ENCODE results near the gene EXOC6B.
A peak's percentile ranks its signal among the peaks of the same experiment; 100 is the strongest.

Gene EXOC6B

DNA sequence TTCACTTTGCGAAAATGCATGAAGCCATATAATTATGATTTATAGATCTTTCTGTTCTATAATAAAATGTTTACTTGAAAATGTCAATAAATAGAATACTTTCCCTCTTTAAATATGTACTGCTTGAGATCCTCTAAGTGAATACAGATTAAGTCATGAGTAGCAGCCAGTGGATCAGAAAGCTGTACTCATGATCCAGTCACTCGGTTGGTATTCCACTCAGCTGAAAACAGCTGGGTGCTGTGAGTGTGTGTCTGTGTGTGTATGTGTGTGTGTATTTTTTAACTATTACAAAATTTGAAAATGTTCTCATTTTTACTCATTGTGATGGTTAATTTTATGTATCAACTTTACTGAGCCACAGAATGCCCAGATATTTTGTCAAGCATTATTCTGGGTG, 536.5 kb downstream of the EXOC6B start:
- in situ Hi-C loops (cut with MboI; ENCODE audit: low sequenced_read_pairs), result no loop called here
- no peaks in the 10 kb centered on the region for H3K36me3 ChIP-seq (replicated peaks)
- H3K27me3 ChIP-seq (ENCODE audit: low read depth), result no peaks in the 10 kb centered on the region
- H3K4me3 ChIP-seq, result no peak overlapping the region
- H3K4me1 ChIP-seq, result no peaks in the 10 kb centered on the region
- H3K9me3 ChIP-seq, result no peaks in the 10 kb centered on the region
- no peak for DNase-seq (ENCODE audit: low spot score in 2 of 2)

DNA sequence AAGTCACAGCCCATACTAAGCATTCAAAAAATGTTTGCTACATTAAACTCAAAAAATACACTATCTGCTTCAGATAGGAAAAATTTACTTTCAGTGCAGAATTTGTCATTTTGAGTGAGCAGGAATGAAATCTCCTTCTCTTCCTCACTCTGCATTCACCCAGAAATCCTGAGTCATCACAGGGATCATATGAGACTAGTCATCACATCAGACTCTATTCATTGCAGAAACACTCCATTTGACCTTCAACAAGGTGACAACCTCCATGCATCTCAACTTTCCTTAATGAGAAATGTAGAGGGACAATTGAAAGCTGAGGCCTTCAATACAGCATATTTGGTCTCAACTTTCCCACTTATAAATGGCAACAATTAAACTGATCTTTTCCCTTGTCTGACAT, 547.8 kb downstream of the EXOC6B start:
- in situ Hi-C loops (cut with MboI; ENCODE audit: low sequenced_read_pairs), result no loop called here
- Histone ChIP-seq H3K4me1 (peaks cover 9% of the 10 kb centered on the region), H3K27me3 (ENCODE audit: low read depth) (no peaks in the 10 kb centered on the region), H3K4me3 (no peak overlapping the region), H3K9me3 (no peaks in the 10 kb centered on the region), H3K36me3 (replicated peaks) (no peaks in the 10 kb centered on the region)
- DNase-seq (ENCODE audit: low spot score in 2 of 2), result no peak

GRCh38 chr2:72276876-72277275, 549.0 kb downstream of the EXOC6B start:
- H3K36me3 ChIP-seq (replicated peaks), result no peaks in the 10 kb centered on the region
- no peaks in the 10 kb centered on the region for H3K27me3 ChIP-seq (ENCODE audit: low read depth)
- H3K4me3 ChIP-seq, result no peak overlapping the region
- in situ Hi-C loops (cut with MboI; ENCODE audit: low sequenced_read_pairs), result no loop called here
- peaks cover 9% of the 10 kb centered on the region for H3K4me1 ChIP-seq
- DNase-seq (ENCODE audit: low spot score in 2 of 2), result no peak
- no peaks in the 10 kb centered on the region for H3K9me3 ChIP-seq

GRCh38 chr2:72276356-72276755, 549.5 kb downstream of the EXOC6B start:
- Histone ChIP-seq H3K4me1 (peaks cover 9% of the 10 kb centered on the region), H3K36me3 (replicated peaks) (no peaks in the 10 kb centered on the region), H3K4me3 (no peak overlapping the region), H3K27me3 (ENCODE audit: low read depth) (no peaks in the 10 kb centered on the region), H3K9me3 (no peaks in the 10 kb centered on the region)
- DNase-seq (ENCODE audit: low spot score in 2 of 2), result no peak
- in situ Hi-C loops (cut with MboI; ENCODE audit: low sequenced_read_pairs), result no loop called here

GRCh38 chr2:72275084-72275483, 550.7 kb downstream of the EXOC6B start:
- 0 out of 2 replicates have a peak, but pooled peaks cover 3% of the 10 kb centered on the region for H3K27me3 ChIP-seq (ENCODE audit: low read depth)
- peaks cover 9% of the 10 kb centered on the region for H3K4me1 ChIP-seq
- no peak for DNase-seq (ENCODE audit: low spot score in 2 of 2)
- no peaks in the 10 kb centered on the region for H3K36me3 ChIP-seq (replicated peaks)
- in situ Hi-C loops (cut with MboI; ENCODE audit: low sequenced_read_pairs), result no loop called here
- no peak overlapping the region for H3K4me3 ChIP-seq
- no peaks in the 10 kb centered on the region for H3K9me3 ChIP-seq

GRCh38 chr2:72274380-72274797, 551.4 kb downstream of the EXOC6B start:
- Histone ChIP-seq H3K36me3 (replicated peaks) (no peaks in the 10 kb centered on the region), H3K9me3 (no peaks in the 10 kb centered on the region), H3K4me3 (no peak overlapping the region), H3K27me3 (ENCODE audit: low read depth) (0 out of 2 replicates have a peak, but pooled peaks cover 3% of the 10 kb centered on the region), H3K4me1 (peaks cover 9% of the 10 kb centered on the region)
- peak in 1 of 2 experiments; percentile 15 for DNase-seq (ENCODE audit: low spot score in 2 of 2)
- in situ Hi-C loops (cut with MboI; ENCODE audit: low sequenced_read_pairs), result no loop called here

GRCh38 chr2:72273384-72273783, 552.4 kb downstream of the EXOC6B start:
- Histone ChIP-seq H3K9me3 (no peaks in the 10 kb centered on the region), H3K4me3 (no peak overlapping the region), H3K36me3 (replicated peaks) (no peaks in the 10 kb centered on the region), H3K27me3 (ENCODE audit: low read depth) (0 out of 2 replicates have a peak, but pooled peaks cover 3% of the 10 kb centered on the region), H3K4me1 (peaks cover 9% of the 10 kb centered on the region)
- in situ Hi-C loops (cut with MboI; ENCODE audit: low sequenced_read_pairs), result no loop called here
- no peak for DNase-seq (ENCODE audit: low spot score in 2 of 2)

DNA sequence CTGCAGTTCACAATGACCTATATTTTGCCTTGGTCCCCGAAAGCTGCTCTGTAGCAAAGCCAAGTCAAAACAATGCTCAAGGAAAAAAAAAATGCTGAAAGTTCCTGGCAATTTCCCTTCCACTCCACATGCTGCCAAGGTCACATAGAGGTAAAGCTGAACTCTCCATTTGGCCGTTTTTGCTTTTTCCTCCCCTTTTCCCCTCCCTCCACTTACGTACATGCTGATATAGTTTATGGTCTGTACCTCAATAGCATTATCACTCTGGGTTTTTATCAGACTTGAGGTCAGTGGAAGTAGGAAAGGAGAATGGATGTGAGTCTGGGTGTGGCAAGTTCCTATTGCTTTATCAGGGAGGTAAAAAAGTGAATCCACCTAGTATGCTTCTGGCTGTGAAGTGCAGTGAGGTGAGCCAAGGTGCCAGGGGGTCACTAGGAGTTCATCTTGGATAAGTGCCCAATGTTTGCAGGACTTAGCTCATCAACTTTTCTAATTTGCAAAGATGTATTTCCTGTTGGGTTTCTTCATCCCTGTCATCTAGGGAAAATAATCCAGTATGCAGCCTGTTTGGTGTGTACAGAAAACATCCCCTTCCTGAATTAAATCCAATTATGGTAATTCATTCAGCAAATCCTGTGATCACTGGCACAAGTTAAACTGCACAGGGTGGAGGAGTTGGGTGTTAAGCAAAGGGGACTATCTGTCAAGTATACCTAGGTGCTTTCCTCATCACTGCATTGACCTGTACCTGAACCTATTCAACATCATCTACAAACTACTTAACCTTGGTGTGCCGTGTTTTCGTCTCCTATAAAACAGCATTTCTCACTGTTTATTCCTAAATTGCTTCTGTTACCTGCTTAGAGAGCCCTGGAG, 553.8 kb downstream of the EXOC6B start:
- Histone ChIP-seq H3K9me3 (no peaks in the 10 kb centered on the region), H3K4me1 (peaks cover 9% of the 10 kb centered on the region), H3K36me3 (replicated peaks) (no peaks in the 10 kb centered on the region), H3K4me3 (no peak overlapping the region), H3K27me3 (ENCODE audit: low read depth) (0 out of 2 replicates have a peak, but pooled peaks cover 3% of the 10 kb centered on the region)
- DNase-seq (ENCODE audit: low spot score in 2 of 2), result no peak
- in situ Hi-C loops (cut with MboI; ENCODE audit: low sequenced_read_pairs), result no loop called here

DNA sequence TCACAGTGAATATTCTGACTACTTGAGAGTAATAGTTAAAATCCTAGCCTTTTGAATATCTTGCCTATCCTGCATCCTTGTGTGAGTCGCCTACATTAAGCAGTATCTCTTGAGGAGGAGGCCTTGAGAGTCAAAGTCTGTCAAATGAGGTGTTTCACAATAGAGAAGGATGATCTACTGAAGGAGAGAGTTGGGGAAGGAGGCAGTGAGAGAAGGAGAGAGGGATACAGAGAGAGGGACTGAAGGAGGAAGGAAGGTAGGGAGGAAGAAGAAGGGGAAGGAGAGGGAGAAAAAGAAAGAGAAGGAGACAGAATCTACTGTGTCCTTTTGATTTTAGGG, 554.6 kb downstream of the EXOC6B start:
- H3K4me1 ChIP-seq, result peaks cover 9% of the 10 kb centered on the region
- in situ Hi-C loops (cut with MboI; ENCODE audit: low sequenced_read_pairs), result no loop called here
- DNase-seq (ENCODE audit: low spot score in 2 of 2), result no peak
- H3K36me3 ChIP-seq (replicated peaks), result no peaks in the 10 kb centered on the region
- no peak overlapping the region for H3K4me3 ChIP-seq
- 0 out of 2 replicates have a peak, but pooled peaks cover 3% of the 10 kb centered on the region for H3K27me3 ChIP-seq (ENCODE audit: low read depth)
- H3K9me3 ChIP-seq, result no peaks in the 10 kb centered on the region

DNA sequence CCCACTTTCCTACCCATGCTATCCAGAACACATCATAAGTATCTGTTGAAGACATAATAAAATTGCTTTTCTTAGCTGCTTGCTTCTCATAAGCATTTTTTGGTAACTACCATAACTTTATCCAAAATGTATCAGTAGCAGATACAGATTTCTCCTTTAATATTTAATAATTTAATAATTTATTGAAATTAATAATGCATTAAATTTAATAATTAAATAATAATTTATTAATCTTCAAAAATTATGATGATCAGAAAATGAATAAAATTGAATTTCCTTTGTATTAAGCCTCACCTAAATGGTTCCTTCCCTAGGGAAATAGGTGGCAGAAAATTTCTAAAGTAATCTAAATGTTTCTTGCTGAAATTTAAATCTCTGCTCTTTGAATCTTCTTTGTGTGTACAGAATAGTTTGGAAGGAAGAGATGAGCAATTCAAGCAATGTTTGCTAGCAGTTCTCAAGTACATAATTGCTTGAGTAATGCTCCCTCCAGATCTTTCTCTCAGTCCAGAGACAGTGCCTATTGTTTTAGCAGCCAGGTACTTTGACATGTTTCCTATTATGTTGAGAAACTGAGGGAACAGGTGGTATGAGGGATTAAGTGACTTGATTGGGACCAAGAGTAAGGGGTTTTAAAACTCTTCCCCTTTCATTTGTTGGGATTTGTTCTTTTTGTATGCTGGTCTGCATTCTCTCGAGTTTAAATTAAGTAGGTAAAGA, 555.1 kb downstream of the EXOC6B start:
- peaks cover 9% of the 10 kb centered on the region for H3K4me1 ChIP-seq
- no peak overlapping the region for H3K4me3 ChIP-seq
- in situ Hi-C loops (cut with MboI; ENCODE audit: low sequenced_read_pairs), result no loop called here
- no peaks in the 10 kb centered on the region for H3K36me3 ChIP-seq (replicated peaks)
- H3K9me3 ChIP-seq, result no peaks in the 10 kb centered on the region
- H3K27me3 ChIP-seq (ENCODE audit: low read depth), result 0 out of 2 replicates have a peak, but pooled peaks cover 3% of the 10 kb centered on the region
- DNase-seq (ENCODE audit: low spot score in 2 of 2), result no peak

DNA sequence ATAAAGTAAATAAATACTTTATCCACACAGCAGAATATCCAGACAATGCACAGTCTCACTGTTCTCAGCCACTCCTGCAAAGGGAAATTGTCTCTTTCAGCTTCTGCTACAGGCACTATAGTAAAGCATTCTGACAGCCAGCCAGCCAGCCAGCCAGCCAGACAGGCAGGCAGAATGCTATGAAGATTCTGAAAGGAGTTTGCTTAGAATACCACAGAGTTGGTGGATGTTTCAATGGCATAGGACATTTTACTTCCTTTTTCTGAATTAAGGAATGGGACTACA, 562.1 kb downstream of the EXOC6B start:
- Histone ChIP-seq H3K27me3 (ENCODE audit: low read depth) (0 out of 2 replicates have a peak, but pooled peaks cover 2% of the 10 kb centered on the region), H3K9me3 (no peaks in the 10 kb centered on the region), H3K4me3 (no peak overlapping the region), H3K36me3 (replicated peaks) (no peaks in the 10 kb centered on the region), H3K4me1 (peaks cover 16% of the 10 kb centered on the region)
- peak in 1 of 2 experiments; percentile 41 for DNase-seq (ENCODE audit: low spot score in 2 of 2)
- in situ Hi-C loops (cut with MboI; ENCODE audit: low sequenced_read_pairs), result no loop called here

DNA sequence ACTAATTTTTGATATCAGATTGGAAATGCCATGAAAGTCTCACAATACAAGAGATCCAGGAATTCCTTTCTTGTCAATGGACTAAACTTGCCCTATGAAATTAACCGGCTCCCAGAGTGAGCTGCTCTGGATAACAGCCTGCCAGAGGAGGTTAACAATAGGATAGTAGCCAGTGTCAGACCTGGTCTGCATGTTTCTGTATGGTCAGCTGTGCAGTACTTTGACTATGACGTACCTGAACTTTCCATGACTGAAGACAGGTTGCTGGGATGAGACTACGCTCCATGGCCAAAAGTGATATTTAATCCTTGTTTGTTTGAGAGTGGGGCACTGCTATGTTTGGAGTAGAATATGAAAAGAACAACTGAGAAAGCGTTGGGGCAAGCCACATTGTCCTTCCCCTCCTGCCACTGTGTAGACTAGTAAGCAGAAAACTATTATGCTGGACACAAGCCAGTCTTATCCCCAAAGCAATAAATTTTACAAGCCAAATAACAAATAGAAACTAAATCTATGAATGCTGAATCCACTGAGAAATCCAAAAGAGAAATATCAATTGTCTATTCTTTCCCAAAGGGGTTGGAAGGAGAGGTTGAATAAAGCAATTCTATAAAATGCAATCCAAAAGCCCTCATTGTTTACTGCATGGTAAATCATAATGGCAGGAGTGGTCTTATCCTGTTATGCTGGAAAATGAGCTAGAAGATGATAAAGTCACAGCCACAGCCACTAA, 562.6 kb downstream of the EXOC6B start:
- in situ Hi-C loops (cut with MboI; ENCODE audit: low sequenced_read_pairs), result no loop called here
- Histone ChIP-seq H3K4me3 (no peak overlapping the region), H3K9me3 (no peaks in the 10 kb centered on the region), H3K36me3 (replicated peaks) (no peaks in the 10 kb centered on the region), H3K4me1 (peaks cover 16% of the 10 kb centered on the region), H3K27me3 (ENCODE audit: low read depth) (0 out of 2 replicates have a peak, but pooled peaks cover 2% of the 10 kb centered on the region)
- peak; percentile 43 to 62 for DNase-seq (ENCODE audit: low spot score in 2 of 2)

DNA sequence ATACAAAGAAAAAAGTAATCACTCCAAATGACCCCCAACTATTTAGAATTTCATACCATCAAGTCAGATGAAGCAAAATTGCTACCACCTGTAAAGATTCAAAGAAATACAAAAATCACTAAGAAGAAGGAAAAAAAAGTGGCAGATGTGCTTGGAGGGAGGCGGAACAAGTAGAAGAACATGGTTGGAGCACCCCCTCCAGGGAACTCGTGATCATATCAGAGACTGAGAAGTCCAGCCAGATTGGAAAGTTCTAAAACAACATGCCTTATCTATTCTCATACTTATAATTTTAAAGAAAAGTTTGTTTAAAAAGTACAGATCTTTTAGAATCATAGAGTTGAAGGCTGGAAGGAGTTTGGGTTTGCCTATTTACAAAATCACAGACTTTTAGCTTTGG, 564.8 kb downstream of the EXOC6B start:
- Histone ChIP-seq H3K36me3 (replicated peaks) (no peaks in the 10 kb centered on the region), H3K4me3 (no peak overlapping the region), H3K9me3 (no peaks in the 10 kb centered on the region), H3K4me1 (peaks cover 16% of the 10 kb centered on the region), H3K27me3 (ENCODE audit: low read depth) (0 out of 2 replicates have a peak, but pooled peaks cover 2% of the 10 kb centered on the region)
- DNase-seq (ENCODE audit: low spot score in 2 of 2), result no peak
- in situ Hi-C loops (cut with MboI; ENCODE audit: low sequenced_read_pairs), result no loop called here

DNA sequence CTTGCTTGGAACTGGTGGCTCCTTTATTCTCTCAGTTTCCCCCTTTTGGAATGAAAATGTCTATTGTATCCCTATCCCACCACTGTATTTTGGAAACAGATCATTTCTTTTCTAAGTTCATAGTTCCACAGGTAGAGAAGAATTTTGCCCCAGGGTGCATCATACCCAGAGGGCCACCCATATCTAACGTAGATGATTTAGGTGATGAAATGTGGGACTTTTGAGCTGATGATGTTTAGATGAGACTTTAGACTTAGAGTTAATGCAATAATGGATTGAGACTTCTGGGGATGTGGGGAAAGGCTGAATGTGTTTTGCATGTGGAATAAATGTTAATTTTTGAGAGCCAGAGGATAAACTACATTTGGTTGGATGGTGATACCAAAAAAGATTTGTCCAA, 570.3 kb downstream of the EXOC6B start:
- Histone ChIP-seq H3K4me1 (no peaks in the 10 kb centered on the region), H3K4me3 (no peak overlapping the region)
- in situ Hi-C loops (cut with MboI; ENCODE audit: low sequenced_read_pairs), result no loop called here

More for the DNA sequence above, 570.3 kb downstream of the EXOC6B start:
- no peak for DNase-seq (ENCODE audit: low spot score in 2 of 2)
- Histone ChIP-seq H3K36me3 (replicated peaks) (no peaks in the 10 kb centered on the region), H3K9me3 (no peaks in the 10 kb centered on the region), H3K27me3 (ENCODE audit: low read depth) (no peaks in the 10 kb centered on the region)

Measured in HAP-1 (cell line).